ENCODE results near the gene AOAH. TPM values are rescaled to one million over a fixed set of nuclear protein-coding genes. Genes with fewer than 3 reads are reported as not detected.
"Not testable (repeated sequence)": the region's sequence is repeated elsewhere in the genome, so short reads cannot be mapped to it uniquely, and the experiment has no call there.

Gene AOAH
- total RNA-seq, 2 donors from 2014 or later, result 2.5 to 7.2 TPM

GRCh38 chr7:36506130-36506798, 218.0 kb downstream of the AOAH start:
- TF ChIP-seq CTCF (IDR thresholded peaks at IDR 0.05), result no peak
- no peak overlapping the region for H3K27ac ChIP-seq
- H3K4me1 ChIP-seq, result no peaks in the 10 kb centered on the region
- no peaks in the 10 kb centered on the region for H3K36me3 ChIP-seq
- H3K9me3 ChIP-seq, result no peaks in the 10 kb centered on the region
- DNase-seq (ENCODE audit: low spot score), result no peak
- no peak overlapping the region for H3K4me3 ChIP-seq
- no peaks in the 10 kb centered on the region for H3K27me3 ChIP-seq

- H3K4me3 ChIP-seq; H3K9me3 ChIP-seq; DNase-seq (ENCODE audit: low spot score); H3K36me3 ChIP-seq; H3K27ac ChIP-seq; H3K4me1 ChIP-seq; H3K27me3 ChIP-seq: not testable (repeated sequence)
Observed at GRCh38 chr7:36504617-36505016, 219.7 kb downstream of the AOAH start.

DNA sequence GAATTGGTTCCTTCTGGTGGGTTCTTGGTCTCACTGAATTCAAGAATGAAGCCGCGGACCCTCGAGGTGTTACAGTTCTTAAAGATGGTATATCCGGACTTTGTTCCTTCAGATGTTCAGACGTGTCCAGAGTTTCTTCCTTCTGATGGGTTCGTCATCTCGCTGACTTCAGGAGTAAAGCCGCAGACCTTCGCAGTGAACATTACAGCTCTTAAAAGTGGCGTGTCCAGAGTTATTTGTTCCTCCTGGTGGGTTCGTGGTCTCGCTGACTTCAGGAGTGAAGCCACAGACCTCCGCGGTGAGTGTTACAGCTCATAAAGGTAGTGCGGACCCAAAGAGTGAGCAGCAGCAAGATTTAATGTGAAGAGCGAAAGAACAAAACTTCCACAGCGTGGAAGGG, 220.1 kb downstream of the AOAH start:
- H3K36me3 ChIP-seq; H3K9me3 ChIP-seq; DNase-seq (ENCODE audit: low spot score); H3K4me1 ChIP-seq; H3K27me3 ChIP-seq; H3K4me3 ChIP-seq; H3K27ac ChIP-seq: not testable (repeated sequence)

DNA sequence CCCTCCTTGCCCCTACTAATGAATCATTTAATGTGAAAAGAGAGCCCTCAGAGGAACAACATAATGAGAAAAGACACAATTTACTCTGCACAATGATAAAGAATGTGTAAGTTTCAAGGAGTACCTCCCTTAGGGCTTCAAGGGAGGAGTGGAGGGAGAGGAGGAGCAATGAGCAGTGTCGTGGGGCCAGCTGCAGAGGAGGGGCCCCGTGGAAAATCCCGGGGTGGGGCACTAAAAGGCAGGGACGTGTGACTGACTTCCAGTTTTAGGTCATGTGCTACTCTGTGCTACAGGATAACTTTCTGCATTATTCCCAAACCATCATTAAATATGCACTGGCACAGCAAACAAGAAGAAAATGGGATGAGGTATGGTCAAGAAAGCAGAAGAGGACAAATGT, 226.5 kb downstream of the AOAH start:
- no peaks in the 10 kb centered on the region for H3K9me3 ChIP-seq
- no peak for DNase-seq (ENCODE audit: low spot score)
- TF ChIP-seq CTCF (IDR thresholded peaks at IDR 0.05), result no peak

DNA sequence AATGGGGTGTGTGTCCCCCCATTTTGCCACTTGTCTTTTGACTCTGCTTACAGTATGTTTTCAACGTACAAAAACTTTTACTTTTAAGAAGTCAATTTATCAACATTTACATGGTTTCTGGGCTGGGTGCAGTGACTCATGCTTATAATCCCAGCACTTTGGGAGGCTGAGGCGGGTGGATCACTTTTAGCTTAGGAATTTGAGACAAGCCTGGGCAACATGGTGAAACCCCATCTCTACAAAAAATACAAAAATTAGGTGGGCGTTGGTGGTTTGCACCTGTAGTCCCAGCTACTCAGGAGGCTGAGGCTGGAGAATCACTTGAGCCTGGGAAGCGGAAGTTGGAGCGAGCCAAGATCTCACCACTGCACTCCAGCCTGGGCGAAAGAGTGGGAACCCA, 227.1 kb downstream of the AOAH start:
- not testable (repeated sequence) for H3K9me3 ChIP-seq; H3K4me1 ChIP-seq; H3K27ac ChIP-seq; H3K4me3 ChIP-seq; H3K36me3 ChIP-seq; H3K27me3 ChIP-seq; DNase-seq (ENCODE audit: low spot score)

More for the DNA sequence above, 226.5 kb downstream of the AOAH start:
- Histone ChIP-seq H3K4me1 (no peaks in the 10 kb centered on the region), H3K27me3 (no peaks in the 10 kb centered on the region), H3K4me3 (no peak overlapping the region), H3K36me3 (no peaks in the 10 kb centered on the region), H3K27ac (no peak overlapping the region)

- H3K9me3 ChIP-seq, result no peaks in the 10 kb centered on the region
- H3K4me3 ChIP-seq, result no peak overlapping the region
- no peak for TF ChIP-seq CTCF (IDR thresholded peaks at IDR 0.05)
- no peak for DNase-seq (ENCODE audit: low spot score)
- H3K36me3 ChIP-seq, result no peaks in the 10 kb centered on the region
- H3K4me1 ChIP-seq, result no peaks in the 10 kb centered on the region
- no peaks in the 10 kb centered on the region for H3K27me3 ChIP-seq
- H3K27ac ChIP-seq, result no peak overlapping the region
Observed at GRCh38 chr7:36496576-36496975, 227.7 kb downstream of the AOAH start.

- Histone ChIP-seq H3K27ac (no peak overlapping the region), H3K4me3 (no peak overlapping the region), H3K9me3 (no peaks in the 10 kb centered on the region), H3K27me3 (no peaks in the 10 kb centered on the region), H3K36me3 (no peaks in the 10 kb centered on the region), H3K4me1 (no peaks in the 10 kb centered on the region)
- no peak for DNase-seq (ENCODE audit: low spot score)
- no peak for TF ChIP-seq CTCF (IDR thresholded peaks at IDR 0.05)
Observed at GRCh38 chr7:36491317-36491716, 233.0 kb downstream of the AOAH start.
